Ascending aorta (tissue), 2 donors: ENCODE results near the gene RAB3IL1. TPM values are rescaled to one million over a fixed set of nuclear protein-coding genes. Genes with fewer than 3 reads are reported as not detected.

Source experiments
- DNase-seq, 2 donors: peaks; one replicate each; pipeline ENCODE4 v3.0.0-alpha.2; 2019; ENCODE audit warnings: low spot score in 2 of 2
- H3K27ac ChIP-seq, 2 donors: fragments of 200-600 bp; sonication (generic); one replicate each; pipeline ENCODE4 v1.5.1; 2016 to 2017; ENCODE audit warnings: mild to moderate bottlenecking in 1 of 2
- H3K27me3 ChIP-seq: fragments of 200-600 bp; sonication (generic); one replicate; pipeline ENCODE4 v1.5.1; 2017
- H3K36me3 ChIP-seq, 2 donors: fragments of 200-600 bp; sonication (generic); one replicate each; pipeline ENCODE4 v1.5.1; 2016
- H3K4me1 ChIP-seq, 2 donors: fragments of 200-600 bp; sonication (generic); one replicate each; pipeline ENCODE4 v1.5.1; 2016 to 2017; ENCODE audit warnings: mild to moderate bottlenecking in 1 of 2
- H3K4me3 ChIP-seq, 2 donors: fragments of 200-600 bp; sonication (generic); one replicate each; pipeline ENCODE4 v1.5.1; 2016 to 2017; ENCODE audit warnings: mild to moderate bottlenecking in 1 of 2
- H3K9me3 ChIP-seq, 2 donors: fragments of 200-600 bp; sonication (generic); one replicate each; pipeline ENCODE4 v1.5.1; 2016
- CTCF ChIP-seq, 3 experiments: fragments of 200-600 bp in 2 of 3; fragments of 450-650 bp in 1 of 3; sonication (generic) in 2 of 3; IDR thresholded peaks; one replicate each; pipeline ENCODE4 v1.5.1; 2016 to 2019; ENCODE audit warnings: antibody characterized with exemption in 3 of 3, mild to moderate bottlenecking in 1 of 3, moderate library complexity in 1 of 3
- intact Hi-C: fragments of 100-400 bp; cut with DNase I; formaldehyde crosslinking; loops from one replicate; pipeline ENCODE4 v1.15.1; 2023
- total RNA-seq: library from RNA; depleted of rRNA; stranded (reverse); fragments of >200 nt; gene quantifications from one replicate; pipeline ENCODE4 v1.1.0, GENCODE V29; 2016

The RAB3IL1 gene
- total RNA-seq, 1 donor from 2014 or later: 23.2 TPM

GRCh38 chr11:61949169-61950034 lies 32.0 kb upstream of the RAB3IL1 start:
- H3K36me3 ChIP-seq: no peaks in the 10 kb centered on the region
- no peak for TF ChIP-seq CTCF (IDR thresholded peaks at IDR 0.05)
- intact Hi-C loops: loop anchor here (1.0 to 2.0 kb wide), 2 partner anchors 18 to 157 kb away; partner anchors contain the start of genes FEN1, FTH1 and TMEM258
- H3K27me3 ChIP-seq: no peaks in the 10 kb centered on the region
- no peak overlapping the region for H3K4me3 ChIP-seq
- H3K4me1 ChIP-seq: peaks cover 3 to 11% of the 10 kb centered on the region in 2 donors
- H3K9me3 ChIP-seq: no peaks in the 10 kb centered on the region
- peak overlapping the region; percentile 33 to 51 for H3K27ac ChIP-seq
- peak; percentile 57 to 93 for DNase-seq

- peak in 1 of 2 donors; percentile 48 for DNase-seq
- Histone ChIP-seq H3K36me3 (no peaks in the 10 kb centered on the region), H3K27me3 (no peaks in the 10 kb centered on the region), H3K4me1 (peaks cover 3 to 11% of the 10 kb centered on the region in 2 donors), H3K27ac (no peak overlapping the region), H3K4me3 (no peak overlapping the region), H3K9me3 (no peaks in the 10 kb centered on the region)
- no peak for TF ChIP-seq CTCF (IDR thresholded peaks at IDR 0.05)
- intact Hi-C loops: loop anchor here (2.0 kb wide), 1 partner anchor 156 kb away; the partner anchor contains the start of genes FEN1 and TMEM258
These were observed 31.1 kb upstream of the RAB3IL1 start for GRCh38 chr11:61948505-61948904.

GRCh38 chr11:61947486-61948210 lies 30.3 kb upstream of the RAB3IL1 start:
- intact Hi-C loops: loop anchor here (1.0 to 2.0 kb wide), 6 partner anchors 31 to 161 kb away; partner anchors contain the start of genes FEN1, RAB3IL1 and TMEM258
- Histone ChIP-seq H3K9me3 (no peaks in the 10 kb centered on the region), H3K4me1 (peaks cover 3 to 11% of the 10 kb centered on the region in 2 donors), H3K27ac (peak overlapping the region in 1 of 2 donors; percentile 39), H3K4me3 (no peak overlapping the region), H3K36me3 (no peaks in the 10 kb centered on the region), H3K27me3 (no peaks in the 10 kb centered on the region)
- peak; percentile 91 to 94 (median 94) for TF ChIP-seq CTCF (IDR thresholded peaks at IDR 0.05)
- peak; percentile 69 to 96 for DNase-seq

DNA sequence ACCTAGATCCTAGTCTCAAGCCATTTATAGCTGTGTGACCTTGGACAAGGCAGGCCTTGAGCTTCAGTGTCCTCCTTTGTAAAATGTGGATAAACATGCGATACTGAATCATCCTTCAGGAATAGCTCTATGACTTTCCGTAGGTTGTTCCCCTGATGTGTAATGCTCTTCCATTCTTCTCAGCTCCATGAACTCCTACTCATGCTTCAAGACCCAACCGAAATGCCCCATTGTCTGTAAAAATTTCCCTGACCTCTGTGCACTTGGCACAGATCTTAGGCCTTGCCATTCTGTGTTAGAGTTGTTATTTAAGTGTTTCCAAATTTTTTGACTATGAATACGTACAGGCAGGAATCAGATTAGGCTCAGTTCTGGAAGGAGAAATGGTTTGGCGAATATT lies 29.5 kb upstream of the RAB3IL1 start:
- intact Hi-C loops: loop anchor here (1.0 to 2.0 kb wide), 5 partner anchors 30 to 162 kb away; partner anchors contain the start of gene RAB3IL1
- Histone ChIP-seq H3K27ac (no peak overlapping the region), H3K36me3 (no peaks in the 10 kb centered on the region), H3K9me3 (no peaks in the 10 kb centered on the region), H3K27me3 (no peaks in the 10 kb centered on the region), H3K4me1 (peaks cover 3 to 11% of the 10 kb centered on the region in 2 donors), H3K4me3 (no peak overlapping the region)
- peak in 1 of 2 donors; percentile 15 for DNase-seq
- TF ChIP-seq CTCF (IDR thresholded peaks at IDR 0.05): no peak

- Histone ChIP-seq H3K27me3 (no peaks in the 10 kb centered on the region), H3K36me3 (no peaks in the 10 kb centered on the region), H3K9me3 (no peaks in the 10 kb centered on the region), H3K4me1 (peaks cover 3 to 11% of the 10 kb centered on the region in 2 donors), H3K4me3 (no peak overlapping the region), H3K27ac (no peak overlapping the region)
- TF ChIP-seq CTCF (IDR thresholded peaks at IDR 0.05): no peak
- DNase-seq: peak in 1 of 2 donors; percentile 52
- intact Hi-C loops: no loop called here
These were observed 27.8 kb upstream of the RAB3IL1 start for GRCh38 chr11:61945191-61945590.
